Measurements from ENCODE around the gene DOK6.

- TF ChIP-seq CTCF (conservative IDR thresholded peaks at IDR 0.05; ENCODE audit: low read depth, low read length) (no peak), EZH2 (IDR thresholded peaks at IDR 0.05; ENCODE audit: low read length, unreplicated experiment) (no peak), EZH2phosphoT487 (IDR thresholded peaks at IDR 0.05; ENCODE audit: borderline replicate concordance, low read length) (no peak)
Measured at GRCh38 chr18:69487488-69488394, 87.1 kb downstream of the DOK6 start.
